ENCODE results near the gene UNC13C. TPM values are rescaled to one million over a fixed set of nuclear protein-coding genes. Genes with fewer than 3 reads are reported as not detected.

Gene UNC13C
- total and polyA plus RNA-seq, 10 of the 15 experiments (the other 5 are each of a cell fraction or from before 2014, with no cell fraction given) = 9.9 to 81.3 (median 25.0) TPM

DNA sequence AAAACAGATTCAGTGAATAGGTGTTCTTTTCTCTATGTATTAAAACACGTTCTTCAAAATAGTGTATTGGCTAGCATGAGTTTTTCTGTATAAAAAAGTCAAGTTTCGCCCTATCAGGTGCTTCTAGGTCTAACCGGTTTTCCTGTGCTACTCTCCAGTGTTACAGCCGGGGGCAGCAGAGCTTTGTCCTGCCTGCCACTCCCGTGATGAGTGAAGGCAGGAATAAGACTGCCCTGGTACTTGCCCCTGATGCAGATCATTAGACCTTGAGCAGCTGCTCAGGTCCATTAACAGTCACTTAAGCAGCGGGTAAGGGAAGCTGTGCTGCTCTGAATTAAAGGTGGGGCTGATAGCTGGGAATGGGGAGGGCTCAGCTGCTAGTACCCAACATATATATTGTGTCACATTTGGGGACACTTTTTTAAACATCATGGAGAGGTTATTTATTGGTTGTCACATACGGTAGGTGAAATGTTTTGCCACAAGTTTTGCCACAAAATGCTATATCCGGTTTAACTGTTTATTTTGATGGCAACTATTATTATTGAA lies 1.3 kb upstream of the UNC13C start:
- no peaks in the 10 kb centered on the region for H4K20me1 ChIP-seq (ENCODE audit: control insufficient read depth, insufficient read depth)
- 34% methylated on average over 8 of the region's 8 CpGs for WGBS (ENCODE audit: insufficient coverage, insufficient replicate concordance, low lambda C conversion rate, missing lambda C conversion rate)
- H3K4me2 ChIP-seq (ENCODE audit: control insufficient read depth, insufficient read depth) = no peak overlapping the region
- FAIRE-seq = no peak
- ChIA-PET RAD21 (ENCODE audit: unreplicated experiment) (interaction anchor here (0.6 to 7.1 kb wide), 32 partner anchors 8 to 1458 kb away, joined by 3 to 76 read pairs (median 4); no protein-coding TSS in a partner anchor), SMC1A (ENCODE audit: uncharacterized antibody, unreplicated experiment) (interaction anchor here (0.6 to 6.4 kb wide), 29 partner anchors 13 to 1191 kb away, joined by 3 to 52 read pairs (median 4); no protein-coding TSS in a partner anchor), CTCF (interaction anchor here (0.6 to 6.0 kb wide), 24 partner anchors 9 to 1221 kb away, joined by 3 to 52 read pairs (median 4); no protein-coding TSS in a partner anchor), POLR2A (interaction anchor here (0.7 to 1.1 kb wide), 6 partner anchors 9 to 1220 kb away, joined by 3 to 5 read pairs (median 4); partner anchors contain the start of gene RSL24D1)
- H3K9ac ChIP-seq (ENCODE audit: control insufficient read depth, insufficient read depth, low read length) = no peak overlapping the region
- H3K27me3 ChIP-seq (replicated peaks in 1 of 2; ENCODE audit: control insufficient read depth in 2 of 2, insufficient read depth in 2 of 2, low read length in 1 of 2) = no peaks in the 10 kb centered on the region
- ATAC-seq = peak; percentile 72
- no TSS peak for BruUV-seq (replicated peaks)
- no peaks in the 10 kb centered on the region for H3K9me3 ChIP-seq (replicated peaks; ENCODE audit: control insufficient read depth, insufficient read depth, low read length)
- no peak for DNase-seq (ENCODE audit: low read depth, low spot score)
- H3K27ac ChIP-seq (ENCODE audit: control insufficient read depth, insufficient read depth) = no peak overlapping the region
- H3K4me3 ChIP-seq = no peak overlapping the region
- in situ Hi-C loops (cut with MboI) (loop anchor here (10.0 kb wide), 1 partner anchor 538 kb away; no protein-coding TSS in a partner anchor), intact Hi-C loops (cut with micrococcal nuclease; ENCODE audit: unreplicated experiment) (loop anchor here (5.0 to 10.0 kb wide), 5 partner anchors 105 to 605 kb away; no protein-coding TSS in a partner anchor)
- H2AFZ ChIP-seq (ENCODE audit: control insufficient read depth, low read depth, low read length) = no peak overlapping the region
- H3K4me1 ChIP-seq (ENCODE audit: control insufficient read depth, insufficient read depth, low read length) = no peaks in the 10 kb centered on the region
- H3K36me3 ChIP-seq (ENCODE audit: control insufficient read depth in 2 of 2, insufficient read depth in 2 of 2, low read length in 1 of 2) = no peaks in the 10 kb centered on the region
- no peaks in the 10 kb centered on the region for H3K79me2 ChIP-seq (ENCODE audit: control insufficient read depth, insufficient read depth, low read length)
- TF ChIP-seq RBBP5 (conservative IDR thresholded peaks at IDR 0.05) = no peak
- TF ChIP-seq, protein P1, sequence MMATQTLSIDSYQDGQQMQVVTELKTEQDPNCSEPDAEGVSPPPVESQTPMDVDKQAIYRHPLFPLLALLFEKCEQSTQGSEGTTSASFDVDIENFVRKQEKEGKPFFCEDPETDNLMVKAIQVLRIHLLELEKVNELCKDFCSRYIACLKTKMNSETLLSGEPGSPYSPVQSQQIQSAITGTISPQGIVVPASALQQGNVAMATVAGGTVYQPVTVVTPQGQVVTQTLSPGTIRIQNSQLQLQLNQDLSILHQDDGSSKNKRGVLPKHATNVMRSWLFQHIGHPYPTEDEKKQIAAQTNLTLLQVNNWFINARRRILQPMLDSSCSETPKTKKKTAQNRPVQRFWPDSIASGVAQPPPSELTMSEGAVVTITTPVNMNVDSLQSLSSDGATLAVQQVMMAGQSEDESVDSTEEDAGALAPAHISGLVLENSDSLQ (IDR thresholded peaks at IDR 0.05) = 0 out of 2 replicates have a peak, but pooled peaks have one; percentile 33
- TF ChIP-seq NBN (IDR thresholded peaks at IDR 0.05) = 0 out of 2 replicates have a peak, but pooled peaks have one; percentile 35
- no peak for TF ChIP-seq POLR2A (IDR thresholded peaks at IDR 0.05; ENCODE audit: low read depth, low read length)
- TF ChIP-seq SMARCA5 (IDR thresholded peaks at IDR 0.05) = peak; percentile 62; the same call in 1 of the 2 replicates
- TF ChIP-seq MXI1 (IDR thresholded peaks at IDR 0.05; ENCODE audit: low read depth, low read length) = no peak
- peak; percentile 24; the same call in 1 of the 2 replicates for TF ChIP-seq RAD21 (IDR thresholded peaks at IDR 0.05; ENCODE audit: insufficient read depth, low read depth, low read length)
- TF ChIP-seq NR2F1 (conservative IDR thresholded peaks at IDR 0.05) = 0 out of 2 replicates have a peak, but pooled peaks have one; percentile 21
- TF ChIP-seq, protein P2, sequence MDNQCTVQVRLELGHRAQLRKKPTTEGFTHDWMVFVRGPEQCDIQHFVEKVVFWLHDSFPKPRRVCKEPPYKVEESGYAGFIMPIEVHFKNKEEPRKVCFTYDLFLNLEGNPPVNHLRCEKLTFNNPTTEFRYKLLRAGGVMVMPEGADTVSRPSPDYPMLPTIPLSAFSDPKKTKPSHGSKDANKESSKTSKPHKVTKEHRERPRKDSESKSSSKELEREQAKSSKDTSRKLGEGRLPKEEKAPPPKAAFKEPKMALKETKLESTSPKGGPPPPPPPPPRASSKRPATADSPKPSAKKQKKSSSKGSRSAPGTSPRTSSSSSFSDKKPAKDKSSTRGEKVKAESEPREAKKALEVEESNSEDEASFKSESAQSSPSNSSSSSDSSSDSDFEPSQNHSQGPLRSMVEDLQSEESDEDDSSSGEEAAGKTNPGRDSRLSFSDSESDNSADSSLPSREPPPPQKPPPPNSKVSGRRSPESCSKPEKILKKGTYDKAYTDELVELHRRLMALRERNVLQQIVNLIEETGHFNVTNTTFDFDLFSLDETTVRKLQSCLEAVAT (IDR thresholded peaks at IDR 0.05) = peak; percentile 62; the same call in 1 of the 2 replicates
- TF ChIP-seq, protein P3, sequence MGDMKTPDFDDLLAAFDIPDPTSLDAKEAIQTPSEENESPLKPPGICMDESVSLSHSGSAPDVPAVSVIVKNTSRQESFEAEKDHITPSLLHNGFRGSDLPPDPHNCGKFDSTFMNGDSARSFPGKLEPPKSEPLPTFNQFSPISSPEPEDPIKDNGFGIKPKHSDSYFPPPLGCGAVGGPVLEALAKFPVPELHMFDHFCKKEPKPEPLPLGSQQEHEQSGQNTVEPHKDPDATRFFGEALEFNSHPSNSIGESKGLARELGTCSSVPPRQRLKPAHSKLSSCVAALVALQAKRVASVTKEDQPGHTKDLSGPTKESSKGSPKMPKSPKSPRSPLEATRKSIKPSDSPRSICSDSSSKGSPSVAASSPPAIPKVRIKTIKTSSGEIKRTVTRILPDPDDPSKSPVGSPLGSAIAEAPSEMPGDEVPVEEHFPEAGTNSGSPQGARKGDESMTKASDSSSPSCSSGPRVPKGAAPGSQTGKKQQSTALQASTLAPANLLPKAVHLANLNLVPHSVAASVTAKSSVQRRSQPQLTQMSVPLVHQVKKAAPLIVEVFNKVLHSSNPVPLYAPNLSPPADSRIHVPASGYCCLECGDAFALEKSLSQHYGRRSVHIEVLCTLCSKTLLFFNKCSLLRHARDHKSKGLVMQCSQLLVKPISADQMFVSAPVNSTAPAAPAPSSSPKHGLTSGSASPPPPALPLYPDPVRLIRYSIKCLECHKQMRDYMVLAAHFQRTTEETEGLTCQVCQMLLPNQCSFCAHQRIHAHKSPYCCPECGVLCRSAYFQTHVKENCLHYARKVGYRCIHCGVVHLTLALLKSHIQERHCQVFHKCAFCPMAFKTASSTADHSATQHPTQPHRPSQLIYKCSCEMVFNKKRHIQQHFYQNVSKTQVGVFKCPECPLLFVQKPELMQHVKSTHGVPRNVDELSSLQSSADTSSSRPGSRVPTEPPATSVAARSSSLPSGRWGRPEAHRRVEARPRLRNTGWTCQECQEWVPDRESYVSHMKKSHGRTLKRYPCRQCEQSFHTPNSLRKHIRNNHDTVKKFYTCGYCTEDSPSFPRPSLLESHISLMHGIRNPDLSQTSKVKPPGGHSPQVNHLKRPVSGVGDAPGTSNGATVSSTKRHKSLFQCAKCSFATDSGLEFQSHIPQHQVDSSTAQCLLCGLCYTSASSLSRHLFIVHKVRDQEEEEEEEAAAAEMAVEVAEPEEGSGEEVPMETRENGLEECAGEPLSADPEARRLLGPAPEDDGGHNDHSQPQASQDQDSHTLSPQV (IDR thresholded peaks at IDR 0.05) = 0 out of 2 replicates have a peak, but pooled peaks have one; percentile 50
- peak; percentile 16 to 57; a peak in 2 of 4 replicates for TF ChIP-seq BHLHE40 (IDR thresholded peaks at IDR 0.05; ENCODE audit: borderline replicate concordance in 1 of 2, low read depth in 2 of 2, low read length in 1 of 2)
- no peak for TF ChIP-seq NFYA (IDR thresholded peaks at IDR 0.05; ENCODE audit: borderline replicate concordance, low read depth, low read length)
- TF ChIP-seq RB1 (IDR thresholded peaks at IDR 0.05; ENCODE audit: borderline replicate concordance) = peak; percentile 36; the same call in 1 of the 2 replicates
- 0 out of 2 replicates have a peak, but pooled peaks have one; percentile 32 for TF ChIP-seq DPF2 (IDR thresholded peaks at IDR 0.05)
- peak; percentile 56 for TF ChIP-seq IKZF1 (conservative IDR thresholded peaks at IDR 0.05)

Data from GM12878 (cell line).